T-helper 2 cell (primary cell): ENCODE data around the gene SAMD11.
"Not testable (repeated sequence)": the region's sequence is repeated elsewhere in the genome, so short reads cannot be mapped to it uniquely, and the experiment has no call there.

Experiments
- DNase-seq, 5 experiments: peaks; one replicate each; pipeline versions ENCODE4 v3.0.0 to v3.0.0-alpha.2; 2012 to 2022

The SAMD11 gene

DNA sequence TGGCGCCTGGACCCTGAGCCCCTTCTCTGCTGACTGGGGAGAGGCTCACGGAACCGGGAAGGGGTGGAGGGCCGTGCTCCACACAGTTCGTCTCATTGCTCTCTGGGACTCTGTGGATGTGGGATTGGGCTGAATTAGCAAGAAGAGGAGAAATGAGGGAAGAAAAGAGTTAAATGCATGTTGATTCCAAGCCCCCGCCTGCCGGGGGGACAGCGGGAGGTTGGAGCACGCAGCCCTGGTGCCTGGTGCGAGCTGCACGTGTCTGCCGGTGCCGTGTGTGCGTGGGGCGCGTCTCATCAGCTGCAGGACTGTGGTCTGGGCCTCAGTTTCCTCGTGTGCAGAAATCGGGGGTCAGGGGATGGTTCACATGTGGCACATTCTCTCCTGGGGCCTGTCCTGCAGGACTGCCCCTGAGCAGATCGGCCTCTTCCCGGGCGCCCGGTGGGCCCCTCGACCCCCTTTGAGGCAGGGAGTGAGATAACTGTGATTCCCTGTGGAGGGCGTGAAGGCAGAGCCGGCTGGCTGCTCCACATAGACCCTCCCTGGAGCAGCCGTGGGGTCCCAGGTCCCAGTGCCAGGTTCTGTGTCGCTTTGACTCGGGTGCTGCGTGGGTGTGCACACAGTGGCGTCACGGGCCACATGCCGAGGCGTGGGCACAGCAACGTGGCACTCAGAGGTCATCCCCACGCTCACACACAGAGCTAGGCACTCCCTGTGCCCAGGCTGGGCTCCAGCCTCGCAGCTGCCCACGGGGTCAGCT lies 11.4 kb downstream of the SAMD11 start:
- no peak for DNase-seq

DNA sequence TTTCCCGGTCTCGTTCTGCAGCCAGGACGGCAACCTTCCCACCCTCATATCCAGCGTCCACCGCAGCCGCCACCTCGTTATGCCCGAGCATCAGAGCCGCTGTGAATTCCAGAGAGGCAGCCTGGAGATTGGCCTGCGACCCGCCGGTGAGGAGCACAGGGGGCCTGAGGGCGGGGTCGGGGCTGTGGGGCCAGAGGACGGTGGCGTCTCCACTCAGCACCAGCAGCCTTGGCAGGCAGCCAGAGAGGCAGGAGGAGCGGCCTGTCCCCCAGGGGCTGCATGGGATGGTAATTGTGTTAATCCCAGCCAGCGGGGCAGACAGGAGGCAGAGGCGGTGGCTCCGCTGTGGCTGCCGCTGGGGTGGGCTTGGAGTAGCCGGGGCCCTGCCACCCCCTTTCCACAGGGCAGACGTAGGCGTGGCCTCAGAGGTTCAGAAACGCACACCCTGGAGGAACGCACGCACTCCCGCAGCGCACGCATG lies 12.1 kb downstream of the SAMD11 start:
- no peak for DNase-seq

DNA sequence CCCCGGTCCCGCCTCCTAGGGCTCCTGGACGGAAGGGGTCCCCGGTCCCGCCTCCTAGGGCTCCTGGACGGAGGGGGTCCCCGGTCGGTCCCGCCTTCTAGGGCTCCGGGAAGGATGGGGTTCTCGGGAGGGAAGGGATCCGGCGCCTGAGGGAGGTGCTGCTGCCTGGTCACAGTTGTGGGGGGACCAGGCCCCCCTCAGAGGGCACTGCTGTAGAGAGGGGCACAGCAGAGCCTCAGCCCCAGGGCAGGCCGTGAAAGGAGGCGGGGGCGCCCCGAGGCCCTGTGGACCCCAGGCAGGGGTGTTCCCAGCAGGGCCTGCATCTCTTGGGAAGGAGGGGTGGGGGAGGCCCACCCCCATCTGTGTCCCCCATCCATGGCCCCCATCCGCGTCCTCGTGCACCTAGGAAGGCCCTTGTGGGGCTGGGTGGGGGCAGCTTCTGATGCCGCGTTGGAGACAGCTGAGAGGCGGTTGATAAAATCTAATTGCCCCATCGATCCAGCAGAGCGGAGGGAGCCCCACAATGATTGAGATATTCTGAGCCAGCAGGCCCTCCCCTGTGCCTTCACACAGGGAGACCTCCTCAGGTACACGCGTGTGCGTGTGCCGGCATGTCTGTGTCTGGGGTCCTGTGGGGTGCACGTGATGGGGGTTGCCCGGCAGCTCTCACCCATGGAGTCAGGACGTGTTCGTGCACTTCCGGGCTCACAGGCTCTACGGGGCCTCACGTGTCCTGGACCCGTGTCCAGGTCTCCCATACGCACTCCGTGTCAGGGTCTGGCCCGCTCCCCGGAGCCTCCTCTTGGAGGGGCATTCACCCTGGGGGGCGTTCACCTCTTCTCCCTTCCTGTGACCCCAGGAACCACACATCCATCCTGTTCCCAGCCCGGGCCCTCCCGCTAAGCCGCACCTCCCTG lies 12.9 kb downstream of the SAMD11 start:
- no peak for DNase-seq

- DNase-seq = no peak
Observed at GRCh38 chr1:937521-937920, 13.8 kb downstream of the SAMD11 start.

- DNase-seq = no peak
Observed at GRCh38 chr1:938088-938683, 14.5 kb downstream of the SAMD11 start.

- DNase-seq = no peak
Observed at GRCh38 chr1:938711-939489, 15.2 kb downstream of the SAMD11 start.

DNA sequence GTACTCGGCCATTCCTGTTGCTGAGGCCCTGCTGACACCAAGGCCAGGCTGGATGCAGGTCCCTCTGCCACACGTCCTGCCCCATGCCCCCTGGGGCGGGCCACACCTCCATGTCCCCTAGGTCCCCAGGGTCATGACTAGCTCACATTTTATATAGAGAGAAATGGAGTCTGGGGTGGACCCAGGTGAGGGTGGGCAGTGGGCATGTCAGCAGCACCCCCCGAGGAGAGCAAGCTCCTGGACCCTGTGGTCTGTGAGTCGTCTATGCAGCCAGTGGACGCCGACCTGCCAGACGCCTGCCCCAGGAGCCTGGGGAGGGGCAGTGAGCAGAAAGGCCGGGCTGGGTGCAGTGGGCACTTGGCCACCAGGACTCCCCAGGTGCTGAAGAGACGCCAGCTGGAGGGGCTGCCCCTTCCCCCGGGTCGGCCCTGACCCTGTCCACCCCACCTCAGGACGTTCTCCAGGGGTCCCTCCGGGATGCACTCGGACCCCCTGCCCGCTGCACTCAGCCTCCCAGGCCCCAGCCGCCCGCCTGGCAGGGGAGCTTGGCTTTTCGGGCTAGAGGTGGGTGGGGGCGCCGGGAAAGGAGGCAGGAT lies 15.9 kb downstream of the SAMD11 start:
- no peak for DNase-seq

DNA sequence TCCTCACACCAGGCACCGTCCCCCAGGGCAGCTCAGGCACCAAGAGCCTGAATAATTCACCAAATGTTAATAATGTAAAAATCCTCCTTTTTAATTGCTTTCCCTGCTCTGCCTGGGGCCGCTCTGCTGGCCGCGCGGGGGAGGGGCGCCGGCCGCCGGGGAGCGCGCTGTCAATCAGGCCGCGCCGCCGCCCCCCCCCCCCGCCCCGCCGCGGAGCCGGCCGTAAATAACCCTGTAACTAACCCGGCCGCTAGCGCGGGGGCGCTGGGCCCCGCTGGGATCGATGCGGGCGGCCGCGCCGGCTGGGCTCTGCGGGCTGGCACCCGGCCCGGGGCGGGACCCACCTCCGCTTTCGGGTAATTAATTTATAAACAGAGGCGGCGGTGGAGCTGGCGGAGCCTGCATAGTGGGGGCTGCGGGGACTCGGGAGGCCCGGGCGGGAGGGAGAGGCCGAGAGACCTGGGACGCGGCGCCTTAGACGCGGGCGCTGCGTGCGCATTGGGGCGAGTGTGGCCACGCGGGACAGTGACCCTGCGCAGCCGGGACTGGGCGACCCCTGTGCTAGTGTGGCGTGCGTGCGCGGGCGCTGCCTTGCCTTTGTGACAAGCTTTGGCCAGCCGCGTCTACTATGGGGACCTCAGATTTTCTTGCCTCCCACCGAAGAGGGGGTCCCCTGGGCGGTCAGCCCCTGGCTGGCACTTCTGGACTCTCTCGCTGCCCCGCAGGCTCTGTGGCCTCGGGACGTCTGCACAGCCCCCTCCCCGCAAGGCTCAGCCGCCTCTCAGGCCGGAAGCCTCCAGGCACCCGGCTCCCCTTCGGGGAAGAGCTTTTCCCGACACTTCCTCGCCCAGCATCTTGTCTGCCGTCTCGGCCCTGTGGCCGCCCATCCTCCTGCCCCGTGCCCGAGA lies 16.6 kb downstream of the SAMD11 start:
- no peak for DNase-seq

DNA sequence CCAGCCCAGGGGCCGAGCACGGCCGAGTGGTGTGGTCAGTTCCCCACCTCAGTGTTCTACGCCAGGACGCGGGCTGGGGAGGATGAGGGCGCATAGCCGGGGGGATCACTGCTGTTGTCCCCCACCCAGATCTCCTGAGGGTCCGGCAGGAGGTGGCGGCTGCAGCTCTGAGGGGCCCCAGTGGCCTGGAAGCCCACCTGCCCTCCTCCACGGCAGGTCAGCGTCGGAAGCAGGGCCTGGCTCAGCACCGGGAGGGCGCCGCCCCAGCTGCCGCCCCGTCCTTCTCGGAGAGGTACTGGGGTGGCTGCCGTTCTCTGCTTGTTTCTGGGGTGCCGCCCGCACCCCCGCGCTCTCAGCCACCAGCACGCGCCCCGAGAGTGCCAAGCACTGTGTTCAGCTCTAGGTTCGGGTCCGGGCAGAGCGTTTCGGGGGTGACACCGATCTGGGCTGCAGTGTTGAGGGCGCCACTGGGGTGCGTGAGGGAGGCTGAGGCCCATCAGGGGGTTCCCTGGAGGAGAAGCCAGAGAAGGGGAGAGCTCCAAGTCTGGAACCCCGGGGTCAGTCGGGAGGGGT lies 17.4 kb downstream of the SAMD11 start:
- no peak for DNase-seq

- no peak for DNase-seq
Observed at GRCh38 chr1:941588-942383, 18.1 kb downstream of the SAMD11 start.

DNA sequence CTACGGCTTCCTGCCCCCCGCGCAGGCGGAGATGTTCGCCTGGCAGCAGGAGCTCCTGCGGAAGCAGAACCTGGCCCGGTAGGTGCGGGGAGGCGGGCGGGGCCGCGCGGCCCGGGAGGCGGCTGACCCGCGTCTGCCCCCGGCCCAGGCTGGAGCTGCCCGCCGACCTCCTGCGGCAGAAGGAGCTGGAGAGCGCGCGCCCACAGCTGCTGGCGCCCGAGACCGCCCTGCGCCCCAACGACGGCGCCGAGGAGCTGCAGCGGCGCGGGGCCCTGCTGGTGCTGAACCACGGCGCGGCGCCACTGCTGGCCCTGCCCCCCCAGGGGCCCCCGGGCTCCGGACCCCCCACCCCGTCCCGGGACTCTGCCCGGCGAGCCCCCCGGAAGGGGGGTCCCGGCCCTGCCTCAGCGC lies 18.7 kb downstream of the SAMD11 start:
- no peak for DNase-seq

GRCh38 chr1:942864-943533 lies 19.3 kb downstream of the SAMD11 start:
- DNase-seq = no peak

- no peak for DNase-seq
Observed at GRCh38 chr1:943545-944340, 20.0 kb downstream of the SAMD11 start.

DNA sequence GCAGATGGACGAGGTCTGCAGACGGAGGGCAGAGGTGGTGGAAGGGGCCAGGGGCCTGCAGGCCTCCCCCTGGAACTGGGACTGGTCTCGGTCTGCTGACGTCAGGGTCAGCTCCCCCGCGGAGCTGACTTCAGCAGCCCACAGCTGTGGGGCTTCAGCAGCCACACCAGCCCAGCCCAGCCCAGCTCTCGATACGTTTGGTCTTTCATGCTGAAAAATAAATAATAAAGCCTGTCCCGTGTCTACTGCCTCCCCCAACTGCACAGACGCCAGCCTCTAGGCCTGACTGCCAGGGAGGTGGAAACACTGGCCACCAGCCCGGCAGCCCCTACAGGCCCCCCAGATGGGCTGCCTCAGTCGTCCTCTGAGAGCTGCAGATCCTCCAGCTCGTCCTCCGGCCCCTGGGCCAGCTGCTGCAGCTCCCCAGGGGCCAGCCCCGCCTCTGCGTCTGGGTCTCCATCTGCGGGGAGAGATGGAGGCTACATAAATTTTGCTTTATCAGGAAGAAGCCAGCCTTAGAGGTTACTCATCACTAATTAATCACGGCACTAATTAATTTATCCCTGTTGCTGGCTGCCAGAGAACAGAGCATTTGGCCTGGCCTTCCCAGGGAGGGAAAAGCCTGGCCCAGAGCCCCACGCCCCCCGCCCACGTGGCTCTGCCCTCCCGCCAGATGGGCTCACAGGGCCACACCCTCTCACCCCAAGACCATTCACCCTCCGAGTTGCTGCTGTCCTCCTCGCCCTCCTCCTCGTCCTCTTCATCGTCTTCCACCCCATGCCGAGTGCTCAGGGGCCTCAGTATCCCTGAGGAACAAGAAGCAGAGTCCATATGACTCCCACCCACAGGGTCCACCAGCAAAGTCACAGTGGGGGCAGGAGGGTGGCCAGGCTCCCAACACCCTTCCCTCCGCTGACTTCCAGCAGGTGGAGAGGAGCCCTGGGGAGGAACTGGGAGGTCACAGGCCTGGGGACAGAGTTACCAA lies 20.9 kb downstream of the SAMD11 start:
- no peak for DNase-seq

DNA sequence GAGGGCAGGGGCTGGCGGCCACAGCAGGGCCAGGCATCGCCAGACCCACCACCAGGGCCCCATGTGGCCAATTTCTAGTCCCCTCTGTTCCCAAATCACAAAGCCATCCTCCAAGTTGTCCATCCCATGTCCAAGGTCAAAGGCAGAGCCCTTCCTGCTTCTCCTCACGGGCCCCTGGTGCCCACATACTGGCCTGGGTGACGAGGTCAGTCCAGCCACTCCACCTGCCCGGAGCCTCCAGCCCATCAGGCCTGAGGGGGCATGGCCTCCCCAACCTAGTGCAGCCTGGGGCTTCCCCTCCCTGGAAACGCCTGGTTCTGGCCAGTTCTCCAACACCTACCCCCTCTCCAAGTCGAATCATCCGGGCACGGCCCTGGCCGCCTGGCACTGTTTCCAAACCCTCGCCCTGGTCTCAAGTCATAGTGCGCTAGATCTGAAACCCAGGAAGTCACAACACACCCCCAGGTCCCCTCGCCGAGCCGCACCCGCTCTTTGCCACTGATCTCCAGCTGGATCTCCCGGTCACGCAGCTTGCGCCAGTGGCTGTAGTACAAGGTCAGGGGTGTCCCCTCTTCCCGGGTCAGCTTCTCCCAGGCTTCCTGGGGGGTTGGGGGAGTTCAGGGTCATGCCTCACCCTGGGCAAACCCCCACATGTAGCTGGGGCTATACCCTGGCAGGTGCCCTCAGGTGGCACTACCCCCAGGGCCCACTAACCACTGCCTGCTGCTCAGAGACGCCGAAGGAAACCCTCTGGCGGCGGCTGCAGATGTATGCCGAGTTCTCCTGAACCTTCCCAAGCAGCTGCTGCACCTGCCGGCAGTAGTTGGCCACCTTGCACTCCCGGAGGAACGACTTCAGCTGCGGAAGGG lies 22.2 kb downstream of the SAMD11 start:
- DNase-seq = no peak

DNA sequence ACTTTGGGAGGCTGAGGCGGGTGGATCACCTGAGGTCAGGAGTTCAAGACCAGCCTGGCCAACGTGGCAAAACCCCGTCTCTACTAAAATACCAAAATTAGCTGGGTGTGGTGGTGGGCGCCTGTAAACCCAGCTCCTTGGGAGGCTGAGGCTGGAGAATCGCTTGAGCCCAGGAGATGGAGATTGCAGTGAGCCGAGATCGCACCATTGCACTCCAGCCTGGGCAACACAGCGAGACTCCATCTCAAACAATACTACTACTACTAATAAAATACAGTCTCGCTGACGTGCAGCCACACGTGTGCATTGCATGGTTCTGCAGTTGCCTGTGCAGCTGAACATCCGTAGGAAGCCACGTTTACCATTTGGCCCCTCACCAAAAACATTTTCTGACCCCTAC lies 23.1 kb downstream of the SAMD11 start:
- not testable (repeated sequence) for DNase-seq
